D721Med (cell line): Measurements from ENCODE around the gene GPN2.

Experiments
- DNase-seq: peaks from one replicate; pipeline ENCODE4 v3.0.0; 2011; ENCODE audit warnings: low spot score; ENCODE audit not compliant: insufficient read length
- FAIRE-seq: peaks from 2 replicates; lab custom pipeline; 2011; peaks lifted over from hg19 to GRCh38; lab: Jason Lieb, UNC
- CTCF ChIP-seq: IDR thresholded peaks from 2 replicates; pipeline ENCODE4 v1.5.1; 2012; ENCODE audit warnings: mild to moderate bottlenecking, control low read depth; ENCODE audit not compliant: insufficient read depth; ENCODE audit errors: missing control alignments

The GPN2 gene

GRCh38 chr1:26889551-26890466, at the start of gene GPN2:
Gene GPN2, minus strand, starts transcription at chr1:26890283. Its CDS starts 187 bp downstream, at chr1:26890096.
- DNase-seq (peak; percentile 73), FAIRE-seq (no peak)
- TF ChIP-seq CTCF: no peak

GRCh38 chr1:26938659-26939025, 48.6 kb upstream of the GPN2 start:
- FAIRE-seq: no peak
- TF ChIP-seq CTCF: no peak

DNA sequence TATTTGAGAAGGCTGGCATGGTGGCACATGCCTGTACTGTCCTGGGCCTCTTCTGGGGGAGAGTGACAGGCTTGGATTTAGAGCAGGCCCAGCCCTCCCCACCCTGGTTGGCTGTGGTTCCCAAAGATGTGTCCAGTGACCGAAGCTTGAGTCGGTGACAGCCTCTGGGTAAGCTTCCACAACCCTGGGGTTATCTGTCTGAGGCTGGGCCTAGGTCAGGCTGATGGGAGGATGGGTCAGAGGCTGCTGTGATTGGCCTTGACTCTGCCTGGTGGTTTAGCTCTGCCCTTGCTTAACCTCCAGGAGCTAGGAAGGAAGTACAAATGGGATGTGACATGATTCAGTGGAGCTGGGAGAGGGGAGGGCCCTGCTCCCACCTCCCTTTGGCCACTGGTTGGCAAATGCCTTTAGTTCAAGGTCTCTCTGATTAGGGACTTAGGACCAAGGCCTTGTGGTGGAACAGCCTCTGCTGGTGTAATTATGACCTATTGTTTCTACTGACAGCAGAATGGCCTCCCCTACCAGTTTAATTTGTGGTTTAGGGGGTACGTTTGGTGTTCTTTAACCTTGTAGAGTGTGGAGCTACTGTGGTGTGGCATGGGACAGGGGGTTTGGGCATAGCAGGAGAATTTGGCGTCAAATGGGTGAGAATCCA, 48.0 kb upstream of the GPN2 start:
- FAIRE-seq (no peak), DNase-seq (no peak)
- no peak for TF ChIP-seq CTCF

More at GRCh38 chr1:26938659-26939025, 48.6 kb upstream of the GPN2 start:
- no peak for DNase-seq

- DNase-seq (no peak), FAIRE-seq (no peak)
- no peak for TF ChIP-seq CTCF
These were observed 46.7 kb upstream of the GPN2 start for GRCh38 chr1:26936823-26937222.

DNA sequence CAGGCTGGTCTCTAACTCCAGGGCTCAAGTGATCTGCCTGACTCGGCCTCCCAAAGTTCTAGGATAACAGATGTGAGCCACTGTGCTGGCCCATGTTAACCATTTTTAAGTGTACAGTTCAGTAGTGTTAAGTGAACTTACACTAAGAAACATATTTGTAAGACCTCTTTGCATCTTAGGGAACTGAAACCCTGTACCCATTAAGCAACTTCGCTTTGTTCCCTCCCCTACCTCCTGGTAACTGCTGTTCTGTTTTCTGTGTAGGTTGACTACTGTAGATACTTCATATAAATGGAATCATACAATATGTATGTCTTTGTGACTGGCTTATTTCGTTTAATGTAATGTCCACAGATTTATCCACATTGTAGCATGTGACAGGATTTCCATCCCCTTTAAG, 42.4 kb upstream of the GPN2 start:
- FAIRE-seq: no peak
- no peak for TF ChIP-seq CTCF
- no peak for DNase-seq

DNA sequence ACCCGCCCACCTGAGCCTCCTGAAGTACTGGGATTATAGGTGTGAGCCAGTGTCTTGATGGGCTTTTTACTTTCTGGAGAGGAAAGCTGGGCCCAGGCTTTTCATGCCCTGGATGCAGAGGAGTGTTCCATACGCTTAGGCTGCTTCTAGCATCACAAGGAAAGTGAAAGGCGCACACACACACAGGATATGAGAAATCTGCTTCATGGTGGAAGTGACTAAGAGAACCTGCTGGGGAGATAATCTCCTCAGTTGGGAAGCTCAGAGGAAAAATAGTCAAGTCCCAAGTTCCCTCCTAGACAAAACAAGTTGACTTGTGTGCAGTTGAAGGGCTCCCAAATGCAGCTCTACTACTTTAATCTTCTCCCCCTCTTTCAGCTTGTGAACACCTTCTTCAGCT, 33.6 kb upstream of the GPN2 start:
- FAIRE-seq: no peak
- no peak for DNase-seq
- no peak for TF ChIP-seq CTCF

GRCh38 chr1:26922901-26923300, 32.8 kb upstream of the GPN2 start:
- DNase-seq (no peak), FAIRE-seq (no peak)
- TF ChIP-seq CTCF: no peak
